ENCODE results near the gene SMYD3.
A peak's percentile ranks its signal among the peaks of the same experiment; 100 is the strongest.
"Not testable (repeated sequence)": the region's sequence is repeated elsewhere in the genome, so short reads cannot be mapped to it uniquely, and the experiment has no call there.

Gene SMYD3

GRCh38 chr1:245802941-245803665 is 704.0 kb downstream of the SMYD3 start:
- DNase-seq (ENCODE audit: low spot score) = no peak

GRCh38 chr1:245800901-245801605 is 706.0 kb downstream of the SMYD3 start:
- DNase-seq (ENCODE audit: low spot score) = no peak

GRCh38 chr1:245798349-245798711 is 708.7 kb downstream of the SMYD3 start:
- DNase-seq (ENCODE audit: low spot score) = no peak

- DNase-seq (ENCODE audit: low spot score) = peak; percentile 34
Measured at GRCh38 chr1:245797592-245798348, 709.3 kb downstream of the SMYD3 start.

GRCh38 chr1:245791410-245792312 is 715.4 kb downstream of the SMYD3 start:
- no peak for DNase-seq (ENCODE audit: low spot score)

- no peak for DNase-seq (ENCODE audit: low spot score)
Measured at GRCh38 chr1:245790441-245790840, 716.6 kb downstream of the SMYD3 start.

GRCh38 chr1:245788886-245789285 is 718.2 kb downstream of the SMYD3 start:
- no peak for DNase-seq (ENCODE audit: low spot score)

- DNase-seq (ENCODE audit: low spot score) = no peak
Measured at GRCh38 chr1:245788269-245788668, 718.8 kb downstream of the SMYD3 start.

- DNase-seq (ENCODE audit: low spot score) = no peak
Measured at GRCh38 chr1:245786948-245787347, 720.1 kb downstream of the SMYD3 start.

- DNase-seq (ENCODE audit: low spot score) = no peak
Measured at GRCh38 chr1:245779797-245780755, 727.0 kb downstream of the SMYD3 start.

- DNase-seq (ENCODE audit: low spot score) = no peak
Measured at GRCh38 chr1:245777752-245778151, 729.3 kb downstream of the SMYD3 start.

- no peak for DNase-seq (ENCODE audit: low spot score)
Measured at GRCh38 chr1:245776694-245777332, 730.3 kb downstream of the SMYD3 start.

GRCh38 chr1:245776139-245776538 is 730.9 kb downstream of the SMYD3 start:
- DNase-seq (ENCODE audit: low spot score) = no peak

- DNase-seq (ENCODE audit: low spot score) = not testable (repeated sequence)
Measured at GRCh38 chr1:245774931-245775330, 732.1 kb downstream of the SMYD3 start.

GRCh38 chr1:245774196-245774595 is 732.9 kb downstream of the SMYD3 start:
- DNase-seq (ENCODE audit: low spot score) = no peak

GRCh38 chr1:245773344-245773743 is 733.7 kb downstream of the SMYD3 start:
- DNase-seq (ENCODE audit: low spot score) = no peak

- no peak for DNase-seq (ENCODE audit: low spot score)
Measured at GRCh38 chr1:245772739-245773138, 734.3 kb downstream of the SMYD3 start.

GRCh38 chr1:245772325-245772724 is 734.8 kb downstream of the SMYD3 start:
- DNase-seq (ENCODE audit: low spot score) = no peak

GRCh38 chr1:245771511-245772281 is 735.4 kb downstream of the SMYD3 start:
- no peak for DNase-seq (ENCODE audit: low spot score)
